GM12878 (cell line): Measurements from ENCODE around the gene MACROD2. TPM values are rescaled to one million over a fixed set of nuclear protein-coding genes. Genes with fewer than 3 reads are reported as not detected.

ENCODE experiments used
- ATAC-seq: fragments of 200-7000 bp; cut with Tn5 transposase; 3 replicates; pipeline ENCODE4 v1.9.1; 2020; ENCODE audit warnings: mild to moderate bottlenecking, moderate library complexity
- BruUV-seq: library from RNA; stranded (reverse); fragments of 400-500 nt; replicated peaks from 2 replicates; lab custom pipeline; 2021; lab: Mats Ljungman, UMichigan
- CTCF ChIA-PET: fragments of 300-600 bp; sonication (Branson Sonifier 250); formaldehyde crosslinking; extraction: SDS; loops from one replicate; lab custom pipeline; 2021; ENCODE audit warnings: inconsistent platforms; lab: Yijun Ruan, JAX
- POLR2A ChIA-PET: fragments of 350-600 bp; formaldehyde crosslinking; extraction: SDS; loops from one replicate; lab custom pipeline; 2021; ENCODE audit warnings: inconsistent platforms; lab: Charles Lee
- RAD21 ChIA-PET: fragments of 300-600 bp; sonication (Branson Sonifier 250); formaldehyde crosslinking; loops from one replicate; lab custom pipeline; 2023; ENCODE audit warnings: antibody characterized with exemption; ENCODE audit not compliant: unreplicated experiment; lab: Charles Lee
- SMC1A ChIA-PET: fragments of 300-600 bp; sonication (Branson Sonifier 250); formaldehyde crosslinking; loops from one replicate; lab custom pipeline; 2023; ENCODE audit not compliant: unreplicated experiment, uncharacterized antibody; lab: Charles Lee
- DNase-seq: peaks from one replicate; pipeline ENCODE4 v3.0.0-alpha.2; 2011; ENCODE audit warnings: low read depth, low spot score
- FAIRE-seq: peaks from 3 replicates; lab custom pipeline; 2011; peaks lifted over from hg19 to GRCh38; lab: Jason Lieb, UNC
- H2AFZ ChIP-seq: 2 replicates; pipeline ENCODE4 v1.6.0; 2011; ENCODE audit warnings: low read depth, low read length, control low read depth; ENCODE audit not compliant: control insufficient read depth
- H3K27ac ChIP-seq: 2 replicates; pipeline ENCODE4 v1.5.1; 2011; ENCODE audit warnings: control low read depth; ENCODE audit not compliant: control insufficient read depth, insufficient read depth
- H3K27me3 ChIP-seq, 2 experiments: replicated peaks in 1 of 2; 2 replicates each; pipeline versions ENCODE4 v1.6.0 to v1.6.1; 2011; ENCODE audit warnings: low read length in 1 of 2; ENCODE audit not compliant: control insufficient read depth in 2 of 2, insufficient read depth in 2 of 2
- H3K36me3 ChIP-seq, 2 experiments: 2 replicates each; pipeline ENCODE4 v1.5.1; 2011; ENCODE audit warnings: low read length in 1 of 2; ENCODE audit not compliant: control insufficient read depth in 2 of 2, insufficient read depth in 2 of 2
- H3K4me1 ChIP-seq: 2 replicates; pipeline ENCODE4 v1.6.1; 2011; ENCODE audit warnings: mild to moderate bottlenecking, low read length, moderate library complexity, mixed read lengths; ENCODE audit not compliant: control insufficient read depth, insufficient read depth
- H3K4me2 ChIP-seq: 2 replicates; pipeline ENCODE4 v1.6.0; 2011; ENCODE audit warnings: control low read depth; ENCODE audit not compliant: control insufficient read depth, insufficient read depth
- H3K4me3 ChIP-seq: fragments of 200-600 bp; sonication (generic); 2 replicates; pipeline ENCODE4 v1.5.1; 2016
- H3K79me2 ChIP-seq: 2 replicates; pipeline ENCODE4 v1.6.0; 2011; ENCODE audit warnings: low read length; ENCODE audit not compliant: control insufficient read depth, insufficient read depth
- H3K9ac ChIP-seq: 2 replicates; pipeline ENCODE4 v1.8.0; 2011; ENCODE audit warnings: low read length, control low read depth, mixed read lengths; ENCODE audit not compliant: control insufficient read depth, insufficient read depth
- H3K9me3 ChIP-seq: replicated peaks from 3 replicates; pipeline ENCODE4 v1.5.1; 2011; ENCODE audit warnings: mild to moderate bottlenecking, low read length; ENCODE audit not compliant: control insufficient read depth, insufficient read depth
- H4K20me1 ChIP-seq: 2 replicates; pipeline ENCODE4 v1.6.0; 2011; ENCODE audit not compliant: control insufficient read depth, insufficient read depth
- EP300 ChIP-seq, 2 experiments: fragments of 150-350 bp in 1 of 2; IDR thresholded peaks; 2 replicates each; pipeline ENCODE4 v1.6.1; 2011 to 2012; ENCODE audit warnings: low read depth in 2 of 2, low read length in 2 of 2, borderline replicate concordance in 1 of 2, improper control_type of control experiment in 1 of 2, inconsistent platforms in 1 of 2; ENCODE audit not compliant: control insufficient read depth in 1 of 2
- ESRRA ChIP-seq: IDR thresholded peaks from 2 replicates; pipeline ENCODE4 v1.6.1; 2012; ENCODE audit warnings: mild to moderate bottlenecking, low read length, improper control_type of control experiment
- IKZF2 ChIP-seq, 2 experiments: fragments of 450-650 bp; IDR thresholded peaks; 2 replicates each; pipeline ENCODE4 v1.6.1; 2017; ENCODE audit warnings: mild to moderate bottlenecking in 2 of 2, moderate library complexity in 2 of 2
- KDM1A ChIP-seq: fragments of 200-600 bp; sonication (generic); IDR thresholded peaks from 2 replicates; pipeline ENCODE4 v1.6.1; 2016; ENCODE audit warnings: borderline replicate concordance
- NBN ChIP-seq: fragments of 450-650 bp; IDR thresholded peaks from 2 replicates; pipeline ENCODE4 v1.6.1; 2016
- NR2C1 ChIP-seq: fragments of 450-650 bp; IDR thresholded peaks from 2 replicates; pipeline ENCODE4 v1.6.1; 2017; ENCODE audit warnings: antibody characterized with exemption, mild to moderate bottlenecking, moderate library complexity
- RBBP5 ChIP-seq: fragments of 200-600 bp; sonication (generic); conservative IDR thresholded peaks from 2 replicates; pipeline ENCODE4 v1.6.1; 2016
- TARDBP ChIP-seq: IDR thresholded peaks from 2 replicates; pipeline ENCODE4 v1.6.1; 2016; ENCODE audit warnings: borderline replicate concordance
- in situ Hi-C: fragments of 300-500 bp; cut with MboI; formaldehyde crosslinking; loops from 9 replicates; pipeline ENCODE4 v1.14.3; 2018; ENCODE audit warnings: mixed read lengths
- intact Hi-C: fragments of 100-400 bp; cut with micrococcal nuclease; formaldehyde crosslinking; loops from one replicate; pipeline ENCODE4 v1.14.2; 2022; ENCODE audit not compliant: unreplicated experiment
- polyA plus RNA-seq, 11 experiments: library from polyadenylated mRNA; depleted of rRNA in 4 of 11; unstranded in 6 of 11; stranded (reverse) in 5 of 11; fragments of >200 nt; fragmentation: Nextera tagmentation in 4 of 11; fragmentation: Illumina TruSeq in 1 of 11; extraction: Ambion mirVana in 4 of 11; extraction: Trizol in 1 of 11; gene quantifications; 1 replicate in 1 of 11; 2 replicates in 10 of 11; pipeline versions ENCODE4 v1.2.1 to v1.2.3, GENCODE V29; 2011 to 2016; ENCODE audit warnings: inconsistent platforms in 2 of 11, missing spikeins in 2 of 11, low read depth in 1 of 11
- total RNA-seq, 4 experiments: library from RNA; depleted of rRNA in 3 of 4; stranded (reverse); fragments of >200 nt in 3 of 4; fragmentation: Illumina TruSeq in 1 of 4; extraction: Trizol in 1 of 4; gene quantifications; 2 replicates each; pipeline versions ENCODE4 v1.2.1 to v1.2.3, GENCODE V29; 2013 to 2021
- TF ChIP-seq, protein P1 (sequence below): fragments of 450-650 bp; IDR thresholded peaks from 2 replicates; pipeline ENCODE4 v1.6.1; 2016; ENCODE audit warnings: mild to moderate bottlenecking

MACROD2 gene
- total and polyA plus RNA-seq, 10 of the 15 experiments (the other 5 are each of a cell fraction or from before 2014, with no cell fraction given) = 1.1 to 21.5 (median 2.2) TPM

DNA sequence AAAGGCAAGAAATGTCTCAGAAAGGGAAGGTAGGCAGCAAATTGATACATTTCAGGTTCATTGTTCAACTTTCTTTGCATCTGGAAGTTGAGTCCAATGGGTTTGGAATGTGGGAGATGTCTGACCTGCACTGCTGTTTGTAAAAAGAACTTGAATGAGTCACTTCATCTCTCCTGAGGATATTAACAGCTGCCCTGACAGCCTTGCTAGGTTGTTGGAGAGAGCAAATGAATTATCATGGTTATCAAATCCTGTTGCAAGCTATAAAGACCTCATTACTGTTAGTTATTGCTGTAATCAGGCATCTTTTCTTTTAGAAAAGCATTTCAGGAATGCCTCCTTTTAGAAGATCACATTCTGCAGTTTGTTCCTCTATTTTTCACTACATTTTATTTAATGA is 365.1 kb downstream of the MACROD2 start:
- TF ChIP-seq EP300 (IDR thresholded peaks at IDR 0.05; ENCODE audit: borderline replicate concordance in 1 of 2, control insufficient read depth in 1 of 2, low read depth in 2 of 2, low read length in 2 of 2) = no peak
- no peak for TF ChIP-seq IKZF2 (IDR thresholded peaks at IDR 0.05)
- no peak for TF ChIP-seq RBBP5
- no peak for TF ChIP-seq KDM1A
- no peak for TF ChIP-seq NR2C1
- no peak for TF ChIP-seq TARDBP
- TF ChIP-seq, protein P1, sequence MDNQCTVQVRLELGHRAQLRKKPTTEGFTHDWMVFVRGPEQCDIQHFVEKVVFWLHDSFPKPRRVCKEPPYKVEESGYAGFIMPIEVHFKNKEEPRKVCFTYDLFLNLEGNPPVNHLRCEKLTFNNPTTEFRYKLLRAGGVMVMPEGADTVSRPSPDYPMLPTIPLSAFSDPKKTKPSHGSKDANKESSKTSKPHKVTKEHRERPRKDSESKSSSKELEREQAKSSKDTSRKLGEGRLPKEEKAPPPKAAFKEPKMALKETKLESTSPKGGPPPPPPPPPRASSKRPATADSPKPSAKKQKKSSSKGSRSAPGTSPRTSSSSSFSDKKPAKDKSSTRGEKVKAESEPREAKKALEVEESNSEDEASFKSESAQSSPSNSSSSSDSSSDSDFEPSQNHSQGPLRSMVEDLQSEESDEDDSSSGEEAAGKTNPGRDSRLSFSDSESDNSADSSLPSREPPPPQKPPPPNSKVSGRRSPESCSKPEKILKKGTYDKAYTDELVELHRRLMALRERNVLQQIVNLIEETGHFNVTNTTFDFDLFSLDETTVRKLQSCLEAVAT = no peak
- TF ChIP-seq NBN = no peak
- TF ChIP-seq ESRRA = no peak
- TF ChIP-seq, all 136 proteins: peak for 0

More for the DNA sequence above, 365.1 kb downstream of the MACROD2 start:
- H3K4me1 ChIP-seq = no peaks in the 10 kb centered on the region
- no peaks in the 10 kb centered on the region for H3K9me3 ChIP-seq
- no TSS peak for BruUV-seq
- H3K27ac ChIP-seq = no peak overlapping the region
- no peak overlapping the region for H3K4me3 ChIP-seq
- in situ Hi-C loops (no loop called here), intact Hi-C loops (no loop called here)
- H3K79me2 ChIP-seq = no peaks in the 10 kb centered on the region
- H3K9ac ChIP-seq = no peak overlapping the region
- no peak overlapping the region for H3K4me2 ChIP-seq
- H4K20me1 ChIP-seq = no peaks in the 10 kb centered on the region
- SMC1A ChIA-PET = no interaction called here
- H2AFZ ChIP-seq = no peak overlapping the region
- POLR2A ChIA-PET = no interaction called here
- RAD21 ChIA-PET = no interaction called here
- DNase-seq = no peak
- ATAC-seq = no peak
- CTCF ChIA-PET = no interaction called here
- no peak for FAIRE-seq
- no peaks in the 10 kb centered on the region for H3K36me3 ChIP-seq
- H3K27me3 ChIP-seq = no peaks in the 10 kb centered on the region
